GM21825 (cell line): ENCODE measurements around the gene TALDO1.
"Not testable (repeated sequence)": the region's sequence is repeated elsewhere in the genome, so short reads cannot be mapped to it uniquely, and the experiment has no call there.

Experiments used
- ATAC-seq: cut with Tn5 transposase; IDR thresholded peaks from one replicate; pipeline ENCODE4 v1.9.1; 2021; ENCODE audit warnings: mild to moderate bottlenecking, moderate library complexity; ENCODE audit not compliant: unreplicated experiment

TALDO1 gene

GRCh38 chr11:733072-733471 lies 14.2 kb upstream of the TALDO1 start:
- ATAC-seq, result no peak

- ATAC-seq, result not testable (repeated sequence)
Measured at GRCh38 chr11:734541-734940, 12.7 kb upstream of the TALDO1 start.

GRCh38 chr11:737366-737765 lies 9.9 kb upstream of the TALDO1 start:
- no peak for ATAC-seq

GRCh38 chr11:737899-738298 lies 9.4 kb upstream of the TALDO1 start:
- ATAC-seq, result not testable (repeated sequence)

GRCh38 chr11:742156-742546 lies 5.1 kb upstream of the TALDO1 start:
- ATAC-seq, result no peak

GRCh38 chr11:742571-743201 lies 4.6 kb upstream of the TALDO1 start:
- ATAC-seq, result no peak

- no peak for ATAC-seq
Measured at GRCh38 chr11:745428-745827, 1.8 kb upstream of the TALDO1 start.

GRCh38 chr11:746289-747157 lies 741 bp upstream of the TALDO1 start:
- ATAC-seq, result peak; percentile 17

- ATAC-seq, result peak; percentile 5
Measured at GRCh38 chr11:748007-748359, 719 bp downstream of the TALDO1 start.

- ATAC-seq, result no peak
Measured at GRCh38 chr11:749731-750130, 2.5 kb downstream of the TALDO1 start.

GRCh38 chr11:760236-760635 lies 13.0 kb downstream of the TALDO1 start:
- ATAC-seq, result no peak

GRCh38 chr11:761526-762108 lies 14.4 kb downstream of the TALDO1 start:
- ATAC-seq, result no peak

GRCh38 chr11:762421-763072 lies 15.3 kb downstream of the TALDO1 start:
- ATAC-seq, result no peak

- ATAC-seq, result no peak
Measured at GRCh38 chr11:763073-763463, 15.8 kb downstream of the TALDO1 start.

GRCh38 chr11:763549-764321 lies 16.5 kb downstream of the TALDO1 start:
- no peak for ATAC-seq

- ATAC-seq, result no peak
Measured at GRCh38 chr11:764322-765024, 17.2 kb downstream of the TALDO1 start.

GRCh38 chr11:765025-765801 lies 17.9 kb downstream of the TALDO1 start:
- ATAC-seq, result no peak

- no peak for ATAC-seq
Measured at GRCh38 chr11:765802-766091, 18.5 kb downstream of the TALDO1 start.

GRCh38 chr11:766106-766935 lies 19.1 kb downstream of the TALDO1 start:
- no peak for ATAC-seq
